Mesenchymal stem cell (in vitro differentiated cells and primary cell): ENCODE data around the gene NCOA5.

Experiments used
- DNase-seq: peaks from one replicate; pipeline ENCODE4 v3.0.0-alpha.2; 2013
- H2AFZ ChIP-seq: one replicate; pipeline ENCODE4 v1.6.1; 2013; ENCODE audit warnings: low read depth, mild to moderate bottlenecking, control low read depth, inconsistent platforms, low read length, moderate library complexity
- H2AK5ac ChIP-seq: 2 replicates; pipeline ENCODE4 v1.6.1; 2013; ENCODE audit warnings: low read length, moderate library complexity, mild to moderate bottlenecking, inconsistent platforms; ENCODE audit not compliant: severe bottlenecking
- H2BK120ac ChIP-seq: one replicate; pipeline ENCODE4 v1.6.1; 2013; ENCODE audit warnings: low read depth, mild to moderate bottlenecking, inconsistent platforms, low read length, moderate library complexity
- H2BK12ac ChIP-seq, 2 experiments: one replicate each; pipeline ENCODE4 v1.6.1; 2013; ENCODE audit warnings: inconsistent platforms in 2 of 2, low read length in 2 of 2, mild to moderate bottlenecking in 2 of 2, moderate library complexity in 2 of 2, control low read depth in 1 of 2
- H2BK15ac ChIP-seq: one replicate; pipeline ENCODE4 v1.6.1; 2013; ENCODE audit warnings: mild to moderate bottlenecking, low read depth, inconsistent platforms; ENCODE audit not compliant: poor library complexity, severe bottlenecking
- H2BK5ac ChIP-seq: 2 replicates; pipeline ENCODE4 v1.6.1; 2013; ENCODE audit warnings: low read depth, mild to moderate bottlenecking, low read length, control low read depth, inconsistent platforms; ENCODE audit not compliant: poor library complexity, severe bottlenecking
- H3K14ac ChIP-seq, 2 experiments: one replicate each; pipeline ENCODE4 v1.6.1; 2013; ENCODE audit warnings: inconsistent platforms in 2 of 2, low read length in 2 of 2, control low read depth in 1 of 2, mild to moderate bottlenecking in 1 of 2, moderate library complexity in 1 of 2
- H3K18ac ChIP-seq, 2 experiments: one replicate each; pipeline ENCODE4 v1.6.1; 2013; ENCODE audit warnings: inconsistent platforms in 2 of 2, low read length in 2 of 2, control low read depth in 1 of 2, low read depth in 1 of 2, mild to moderate bottlenecking in 1 of 2
- H3K23ac ChIP-seq, 2 experiments: one replicate each; pipeline ENCODE4 v1.6.1; 2013; ENCODE audit warnings: inconsistent platforms in 2 of 2, low read length in 2 of 2, mild to moderate bottlenecking in 2 of 2, moderate library complexity in 2 of 2, control low read depth in 1 of 2
- H3K27ac ChIP-seq: 2 replicates; pipeline ENCODE4 v1.5.1; 2013; ENCODE audit warnings: mild to moderate bottlenecking, moderate library complexity, low read length, control low read depth, inconsistent platforms; ENCODE audit not compliant: poor library complexity, severe bottlenecking
- H3K27me3 ChIP-seq, 2 experiments: 2 replicates each; pipeline versions ENCODE4 v1.6.1 to v1.7.0; 2013; ENCODE audit warnings: low read length in 2 of 2, mild to moderate bottlenecking in 2 of 2, moderate library complexity in 2 of 2, control low read depth in 1 of 2, inconsistent platforms in 1 of 2; ENCODE audit not compliant: control insufficient read depth in 1 of 2, insufficient read depth in 1 of 2
- H3K36me3 ChIP-seq, 2 experiments: 2 replicates each; pipeline versions ENCODE4 v1.6.1 to v1.7.0; 2013; ENCODE audit warnings: low read length in 2 of 2, control low read depth in 1 of 2, inconsistent platforms in 1 of 2, low read depth in 1 of 2, mild to moderate bottlenecking in 1 of 2; ENCODE audit not compliant: insufficient read depth in 2 of 2, control insufficient read depth in 1 of 2
- H3K4ac ChIP-seq, 2 experiments: one replicate each; pipeline ENCODE4 v1.6.1; 2013; ENCODE audit warnings: inconsistent platforms in 2 of 2, low read length in 2 of 2, mild to moderate bottlenecking in 2 of 2, moderate library complexity in 2 of 2, control low read depth in 1 of 2, low read depth in 1 of 2
- H3K4me1 ChIP-seq: 2 replicates; pipeline ENCODE4 v1.6.1; 2013; ENCODE audit warnings: low read depth, low read length, control low read depth; ENCODE audit not compliant: control insufficient read depth, insufficient read depth
- H3K4me2 ChIP-seq: 2 replicates; pipeline ENCODE4 v1.6.1; 2013; ENCODE audit warnings: low read length, mild to moderate bottlenecking, inconsistent platforms; ENCODE audit not compliant: poor library complexity, severe bottlenecking
- H3K4me3 ChIP-seq, 2 experiments: 2 replicates each; pipeline versions ENCODE4 v1.5.1 to v1.7.0; 2013; ENCODE audit warnings: low read length in 2 of 2, mild to moderate bottlenecking in 2 of 2, control low read depth in 1 of 2, low read depth in 1 of 2; ENCODE audit not compliant: insufficient read depth in 1 of 2
- H3K79me1 ChIP-seq: replicated peaks from 2 replicates; pipeline ENCODE4 v1.6.1; 2013; ENCODE audit warnings: mild to moderate bottlenecking, control low read depth, low read length, inconsistent platforms; ENCODE audit not compliant: poor library complexity, severe bottlenecking
- H3K9ac ChIP-seq: 2 replicates; pipeline ENCODE4 v1.7.0; 2013; ENCODE audit warnings: mild to moderate bottlenecking, low read length, moderate library complexity
- H3K9me3 ChIP-seq: 2 replicates; pipeline ENCODE4 v1.7.0; 2013; ENCODE audit warnings: mild to moderate bottlenecking, low read length; ENCODE audit not compliant: control insufficient read depth
- H4K8ac ChIP-seq: one replicate; pipeline ENCODE4 v1.6.1; 2013; ENCODE audit warnings: inconsistent platforms, mild to moderate bottlenecking, low read length, moderate library complexity
- H4K91ac ChIP-seq: one replicate; pipeline ENCODE4 v1.6.1; 2013; ENCODE audit warnings: mild to moderate bottlenecking, low read length, inconsistent platforms
- WGBS: methylation state at CpG from one replicate; pipeline ENCODE4 v1.1.7; 2013; ENCODE audit warnings: mixed read lengths; 5-methylcytosine and 5-hydroxymethylcytosine counted together

NCOA5 gene

GRCh38 chr20:46065691-46066090, 24.1 kb downstream of the NCOA5 start:
- no peak overlapping the region for H3K4ac ChIP-seq
- H3K27me3 ChIP-seq = no peaks in the 10 kb centered on the region
- 95% methylated on average over 1 of the region's 3 CpGs for WGBS
- peaks cover 4% of the 10 kb centered on the region for H3K4me1 ChIP-seq
- H3K18ac ChIP-seq = no peak overlapping the region
- H3K79me1 ChIP-seq = peaks cover 52% of the 10 kb centered on the region
- peaks cover 55 to 94% of the 10 kb centered on the region in 2 experiments for H3K36me3 ChIP-seq
- no peak overlapping the region for H2AK5ac ChIP-seq
- H3K9me3 ChIP-seq = no peaks in the 10 kb centered on the region
- no peak overlapping the region for H4K91ac ChIP-seq
- H2BK120ac ChIP-seq = no peak overlapping the region
- H4K8ac ChIP-seq = no peak overlapping the region
- no peak overlapping the region for H3K14ac ChIP-seq
- H3K23ac ChIP-seq = no peak overlapping the region
- H3K9ac ChIP-seq = no peak overlapping the region
- no peak overlapping the region for H3K4me3 ChIP-seq
- no peak overlapping the region for H3K27ac ChIP-seq
- H2BK12ac ChIP-seq = no peak overlapping the region
- no peak overlapping the region for H2BK5ac ChIP-seq
- no peak overlapping the region for H3K4me2 ChIP-seq
- DNase-seq = no peak
- H2AFZ ChIP-seq = no peak overlapping the region
- H2BK15ac ChIP-seq = no peak overlapping the region

GRCh38 chr20:46065006-46065405, 24.8 kb downstream of the NCOA5 start:
- no peak overlapping the region for H2AFZ ChIP-seq
- H3K9me3 ChIP-seq = no peaks in the 10 kb centered on the region
- no peak overlapping the region for H3K4me2 ChIP-seq
- no peak overlapping the region for H3K18ac ChIP-seq
- no peak overlapping the region for H3K4ac ChIP-seq
- no peak overlapping the region for H3K27ac ChIP-seq
- H2AK5ac ChIP-seq = no peak overlapping the region
- peak overlapping the region; percentile 44 for H2BK15ac ChIP-seq
- H3K4me1 ChIP-seq = peaks cover 2% of the 10 kb centered on the region
- no peak overlapping the region for H2BK120ac ChIP-seq
- H3K9ac ChIP-seq = no peak overlapping the region
- H3K4me3 ChIP-seq = no peak overlapping the region
- H2BK12ac ChIP-seq = no peak overlapping the region
- peaks cover 48% of the 10 kb centered on the region for H3K79me1 ChIP-seq
- H3K23ac ChIP-seq = no peak overlapping the region
- H3K36me3 ChIP-seq = peaks cover 57 to 97% of the 10 kb centered on the region in 2 experiments
- WGBS = 99% methylated on average over 9 of the region's 9 CpGs
- no peak overlapping the region for H3K14ac ChIP-seq
- H3K27me3 ChIP-seq = no peaks in the 10 kb centered on the region
- no peak overlapping the region for H2BK5ac ChIP-seq
- H4K8ac ChIP-seq = no peak overlapping the region
- no peak overlapping the region for H4K91ac ChIP-seq
- DNase-seq = no peak

GRCh38 chr20:46063652-46064054, 26.1 kb downstream of the NCOA5 start:
- no peak overlapping the region for H4K91ac ChIP-seq
- H3K4ac ChIP-seq = no peak overlapping the region
- H2BK5ac ChIP-seq = no peak overlapping the region
- no peak overlapping the region for H3K9ac ChIP-seq
- no peak overlapping the region for H3K23ac ChIP-seq
- peaks cover 47% of the 10 kb centered on the region for H3K79me1 ChIP-seq
- H2BK15ac ChIP-seq = no peak overlapping the region
- no peak overlapping the region for H3K4me3 ChIP-seq
- H3K27me3 ChIP-seq = peaks cover 1 to 7% of the 10 kb centered on the region in 2 experiments
- no peak for DNase-seq
- H3K18ac ChIP-seq = no peak overlapping the region
- H2AFZ ChIP-seq = no peak overlapping the region
- no peak overlapping the region for H3K4me2 ChIP-seq
- no peaks in the 10 kb centered on the region for H3K9me3 ChIP-seq
- no peak overlapping the region for H2BK12ac ChIP-seq
- 81% methylated on average over 2 of the region's 3 CpGs for WGBS
- no peak overlapping the region for H4K8ac ChIP-seq
- no peak overlapping the region for H3K27ac ChIP-seq
- H3K36me3 ChIP-seq = peaks cover 58 to 83% of the 10 kb centered on the region in 2 experiments
- H2BK120ac ChIP-seq = no peak overlapping the region
- H3K14ac ChIP-seq = no peak overlapping the region
- H2AK5ac ChIP-seq = no peak overlapping the region
- peaks cover 6% of the 10 kb centered on the region for H3K4me1 ChIP-seq

GRCh38 chr20:46063151-46063550, 26.6 kb downstream of the NCOA5 start:
- no peak overlapping the region for H3K4ac ChIP-seq
- no peak overlapping the region for H2AFZ ChIP-seq
- no peak overlapping the region for H4K91ac ChIP-seq
- no peak overlapping the region for H3K27ac ChIP-seq
- H3K14ac ChIP-seq = no peak overlapping the region
- no peak overlapping the region for H3K18ac ChIP-seq
- WGBS = 97% methylated on average over 8 of the region's 8 CpGs
- H2AK5ac ChIP-seq = no peak overlapping the region
- H3K4me1 ChIP-seq = peaks cover 11% of the 10 kb centered on the region
- H3K4me3 ChIP-seq = no peak overlapping the region
- H4K8ac ChIP-seq = no peak overlapping the region
- H3K23ac ChIP-seq = no peak overlapping the region
- H3K9ac ChIP-seq = no peak overlapping the region
- H3K79me1 ChIP-seq = peaks cover 47% of the 10 kb centered on the region
- peaks cover 58 to 78% of the 10 kb centered on the region in 2 experiments for H3K36me3 ChIP-seq
- H3K27me3 ChIP-seq = peaks cover 6 to 12% of the 10 kb centered on the region in 2 experiments
- no peaks in the 10 kb centered on the region for H3K9me3 ChIP-seq
- H3K4me2 ChIP-seq = no peak overlapping the region
- no peak overlapping the region for H2BK120ac ChIP-seq
- H2BK5ac ChIP-seq = no peak overlapping the region
- DNase-seq = no peak
- H2BK15ac ChIP-seq = no peak overlapping the region
- H2BK12ac ChIP-seq = no peak overlapping the region
